ENCODE data around the gene LAMA1.

Gene LAMA1

DNA sequence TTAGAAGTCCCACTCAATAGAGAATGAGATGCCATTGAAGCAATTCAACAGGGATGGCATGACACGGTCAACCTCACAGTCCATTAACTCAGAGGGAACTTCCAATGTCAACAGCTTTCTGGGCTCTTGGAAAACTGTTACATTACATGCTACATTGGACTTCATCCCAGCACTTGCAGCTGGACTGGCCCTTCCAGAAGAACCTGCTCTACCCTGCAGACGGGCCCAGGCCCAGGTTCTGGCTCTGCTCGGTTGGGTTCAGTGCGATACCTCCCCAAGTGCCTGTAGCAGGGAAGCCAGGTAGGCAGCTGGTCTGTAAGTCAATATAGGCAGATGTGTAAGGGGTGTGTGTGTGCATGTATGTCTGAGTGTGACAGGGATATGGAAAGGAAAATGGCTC, 12.9 kb downstream of the LAMA1 start:
- DNase-seq, result no peak

DNA sequence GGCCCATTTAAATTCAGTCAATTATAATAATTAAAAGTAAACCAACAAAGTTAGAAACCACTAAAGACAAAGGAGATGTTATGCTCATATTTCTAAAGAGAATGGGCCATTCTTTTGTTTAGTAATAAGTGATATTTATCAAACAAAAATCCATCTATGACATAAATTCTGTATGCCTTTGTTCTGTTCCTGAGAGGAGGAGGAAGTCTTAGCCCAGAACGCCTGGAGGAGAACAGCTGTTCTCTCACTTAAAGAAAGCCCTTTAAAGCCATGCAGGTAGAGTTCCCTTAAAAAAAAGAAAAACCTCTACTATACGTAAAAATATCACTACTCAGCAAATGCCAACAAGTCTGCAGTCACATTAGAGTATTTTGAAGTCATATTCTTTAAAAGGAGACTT, 15.5 kb downstream of the LAMA1 start:
- DNase-seq, result no peak

- no peak for DNase-seq
These were observed 20.8 kb downstream of the LAMA1 start for GRCh38 chr18:7096838-7097237.

GRCh38 chr18:7094427-7094826, 23.2 kb downstream of the LAMA1 start:
- DNase-seq, result no peak

- DNase-seq, result no peak
These were observed 26.8 kb downstream of the LAMA1 start for GRCh38 chr18:7090771-7091170.

- no peak for DNase-seq
These were observed 28.2 kb downstream of the LAMA1 start for GRCh38 chr18:7089369-7089768.

DNA sequence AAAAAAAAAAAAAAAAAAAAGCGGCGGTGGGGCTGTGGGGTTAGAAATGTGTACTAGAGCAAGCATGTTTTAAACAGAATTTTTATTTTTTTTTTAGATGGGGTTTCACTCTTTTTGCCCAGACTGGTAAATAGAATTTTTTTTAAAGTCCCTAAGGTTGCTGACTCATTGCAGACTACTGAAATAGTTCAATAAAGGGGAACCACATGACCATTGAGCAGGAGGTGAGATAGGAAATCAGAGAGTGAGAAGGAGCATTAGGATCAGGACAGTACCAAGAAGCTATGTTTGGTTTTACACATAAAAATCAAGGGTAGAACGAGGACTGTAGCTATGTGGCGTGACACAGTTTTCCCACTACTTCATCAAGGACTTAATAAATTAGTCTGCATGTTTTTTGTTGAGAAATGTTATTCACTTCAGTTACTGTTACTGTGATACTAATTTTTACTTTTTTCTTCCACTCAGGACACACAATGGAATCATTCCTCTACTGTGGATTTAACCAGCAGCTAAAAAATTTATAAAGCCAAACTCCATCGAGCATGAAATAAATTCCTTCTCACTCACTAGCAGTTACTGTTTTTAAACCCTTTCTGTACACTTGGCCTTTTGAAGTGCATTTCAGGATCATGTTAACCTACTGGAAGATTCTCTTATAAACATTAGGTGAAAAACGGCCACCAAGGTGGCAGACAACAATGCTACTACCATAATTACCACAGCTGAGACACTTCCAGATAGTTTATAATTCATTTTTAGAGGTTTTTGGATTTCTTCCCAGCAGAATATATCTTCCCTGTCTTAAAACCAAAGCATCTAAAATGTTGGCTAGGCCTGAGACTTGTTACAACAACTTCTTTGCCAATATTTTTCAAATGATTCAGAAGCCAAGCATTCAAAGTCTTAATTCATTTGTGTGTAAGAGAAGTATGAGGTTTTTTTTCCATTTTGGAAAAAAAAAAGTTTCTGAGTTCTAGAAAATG, 33.2 kb downstream of the LAMA1 start:
- DNase-seq, result no peak

GRCh38 chr18:7082671-7083070, 34.9 kb downstream of the LAMA1 start:
- DNase-seq, result no peak

GRCh38 chr18:7079231-7079630, 38.4 kb downstream of the LAMA1 start:
- no peak for DNase-seq

DNA sequence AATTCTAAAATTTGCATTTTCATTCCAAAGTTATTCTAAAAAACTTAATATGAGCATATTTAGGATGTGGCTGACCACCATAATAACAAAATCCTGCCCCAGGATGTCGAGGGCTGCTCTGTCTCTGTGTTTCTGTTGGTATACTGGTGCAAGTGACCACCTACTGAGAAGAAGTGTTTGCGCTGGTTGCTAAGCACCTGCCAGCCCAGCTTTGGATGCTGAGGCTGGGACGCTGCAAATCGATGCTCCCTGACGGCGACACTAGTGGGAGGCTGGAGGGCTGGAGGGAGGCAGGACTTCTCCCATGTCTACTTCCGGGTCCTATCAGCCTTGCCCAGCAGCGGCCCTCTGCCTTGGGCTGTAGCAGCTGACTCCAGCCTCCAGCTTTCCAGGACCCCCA, 45.0 kb downstream of the LAMA1 start:
- DNase-seq, result no peak

GRCh38 chr18:7071600-7071999, 46.0 kb downstream of the LAMA1 start:
- DNase-seq, result no peak

- DNase-seq, result no peak
These were observed 47.1 kb downstream of the LAMA1 start for GRCh38 chr18:7070466-7070865.

DNA sequence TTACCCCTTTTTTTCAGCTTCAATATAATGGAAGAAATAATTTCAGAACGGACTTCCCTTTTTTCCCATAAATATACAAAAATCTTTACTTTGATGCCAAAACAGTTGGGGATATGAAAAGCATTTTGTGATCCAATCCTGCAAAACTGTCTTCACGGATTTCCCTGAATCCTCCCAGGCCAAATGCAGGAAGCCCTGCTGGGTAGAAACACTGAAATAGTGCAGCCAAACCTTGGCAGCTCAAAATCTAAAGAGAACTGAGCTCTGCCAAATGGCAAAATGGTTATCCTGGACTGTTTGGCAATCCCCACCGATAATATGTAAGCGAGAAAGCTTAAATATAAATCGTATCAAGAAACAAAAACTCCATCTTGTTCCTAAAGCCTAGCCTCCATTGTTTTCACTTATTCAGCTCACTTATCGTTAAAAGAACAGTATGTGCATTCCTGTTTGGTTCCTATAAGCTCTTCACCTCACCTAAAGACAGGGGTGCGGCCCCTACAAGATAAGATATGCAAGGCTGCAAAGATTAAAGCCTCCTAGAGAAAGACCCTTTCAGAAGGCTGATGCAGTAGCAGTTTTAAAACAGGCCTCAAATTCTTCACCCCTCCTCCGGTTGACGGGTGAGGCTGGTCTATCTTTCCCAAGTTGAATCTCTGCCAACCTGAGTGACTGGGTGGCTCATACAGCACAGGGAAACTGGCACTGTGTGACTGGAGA, 48.6 kb downstream of the LAMA1 start:
- DNase-seq, result no peak

- no peak for DNase-seq
These were observed 50.5 kb downstream of the LAMA1 start for GRCh38 chr18:7066965-7067555.

DNA sequence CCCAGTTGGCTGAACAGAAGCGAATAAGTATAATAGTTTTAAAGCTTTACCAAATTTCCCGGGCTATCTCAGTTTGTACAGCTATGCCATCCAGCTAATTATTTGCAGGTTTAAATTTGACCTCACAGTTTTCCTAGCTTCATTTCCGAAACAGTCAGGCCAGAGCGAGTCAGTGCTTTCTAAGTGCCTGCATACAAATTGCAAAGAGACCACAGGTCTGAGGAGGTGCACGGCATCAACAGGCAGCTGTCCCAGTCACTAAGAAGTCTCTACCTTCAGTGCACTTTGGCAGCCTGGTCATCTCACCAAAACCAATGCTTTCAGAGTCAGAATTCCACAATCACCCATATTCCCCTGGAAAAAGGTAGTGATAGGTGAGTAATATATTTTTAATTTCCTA, 51.9 kb downstream of the LAMA1 start:
- DNase-seq, result no peak

DNA sequence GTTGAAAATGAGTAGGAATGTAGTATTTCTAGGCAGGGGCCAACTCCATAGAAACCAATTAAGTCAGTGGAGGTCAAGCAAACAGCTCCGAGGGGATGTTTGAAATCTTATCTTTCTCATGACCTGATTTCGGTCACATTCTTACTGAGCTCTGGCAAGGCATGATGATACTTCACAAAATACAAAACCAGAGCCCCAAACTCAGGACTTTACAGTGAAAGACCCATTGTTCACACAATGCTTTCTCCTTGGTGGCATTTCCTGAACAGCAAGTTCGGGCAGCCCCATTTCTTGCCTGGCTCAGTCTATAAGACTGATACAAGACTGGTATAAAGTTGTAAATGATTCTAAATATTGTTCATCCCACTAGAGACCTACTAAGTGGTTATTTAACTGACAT, 53.3 kb downstream of the LAMA1 start:
- DNase-seq, result no peak

- DNase-seq, result no peak
These were observed 54.8 kb downstream of the LAMA1 start for GRCh38 chr18:7062811-7063210.

- no peak for DNase-seq
These were observed 55.4 kb downstream of the LAMA1 start for GRCh38 chr18:7062236-7062635.

DNA sequence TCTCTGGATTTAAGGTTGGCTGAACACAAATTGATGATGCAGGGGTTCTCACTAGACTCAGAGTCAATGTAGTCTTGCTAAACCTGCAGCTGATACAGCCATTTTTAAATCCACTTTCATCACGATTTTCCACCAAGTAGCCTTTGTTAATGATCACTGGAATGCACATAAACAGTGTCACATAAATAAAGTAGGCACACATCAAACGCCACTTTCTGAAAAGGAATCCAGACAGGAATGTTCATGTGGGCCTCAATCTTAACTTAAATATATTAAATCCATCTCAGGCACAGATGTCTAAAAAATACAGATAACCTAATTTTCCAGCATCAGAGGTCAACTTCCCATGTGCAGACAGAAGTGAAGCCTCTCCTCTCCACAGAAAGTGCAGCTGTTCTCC, 58.3 kb downstream of the LAMA1 start:
- no peak for DNase-seq

DNA sequence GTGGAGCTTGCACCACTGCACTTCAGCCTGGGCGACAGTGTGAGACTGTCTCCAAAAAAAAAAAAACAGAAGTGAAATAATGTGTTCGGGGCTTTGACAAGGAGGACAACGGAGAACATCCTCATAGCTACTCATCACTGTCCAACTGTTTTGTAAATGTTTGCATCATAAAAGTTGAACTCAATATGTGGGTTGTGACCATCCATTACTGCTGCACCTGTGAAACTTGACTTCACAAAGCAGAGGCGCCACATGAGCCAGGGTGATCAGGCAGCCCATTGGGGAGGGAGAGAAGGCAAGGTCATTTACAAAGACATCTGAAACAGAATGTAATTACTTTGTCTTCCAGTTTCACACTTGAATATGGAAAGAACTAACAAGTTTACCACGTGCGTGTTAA, 61.6 kb downstream of the LAMA1 start:
- no peak for DNase-seq

DNA sequence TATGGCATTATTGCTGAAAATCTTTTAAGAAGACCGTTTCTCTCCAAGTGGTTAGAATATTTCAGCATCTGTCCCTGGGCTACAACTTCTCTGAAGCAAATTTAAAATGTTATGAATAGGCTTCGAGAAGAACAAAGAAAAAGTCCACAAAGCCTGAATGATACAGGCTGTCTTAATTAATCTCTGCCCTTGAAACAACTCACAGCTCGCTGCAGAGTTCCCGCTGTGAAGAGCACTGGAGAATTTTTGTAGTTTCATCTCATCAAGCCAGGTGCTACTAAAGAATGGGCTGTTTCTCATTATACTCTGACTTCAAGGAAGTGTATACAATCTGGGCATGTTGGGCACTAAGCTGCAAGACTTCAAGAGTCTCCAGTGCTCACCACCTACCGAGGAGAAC, 67.6 kb downstream of the LAMA1 start:
- no peak for DNase-seq

- no peak for DNase-seq
These were observed 69.5 kb downstream of the LAMA1 start for GRCh38 chr18:7048081-7048480.

- no peak for DNase-seq
These were observed 70.3 kb downstream of the LAMA1 start for GRCh38 chr18:7047336-7047735.

DNA sequence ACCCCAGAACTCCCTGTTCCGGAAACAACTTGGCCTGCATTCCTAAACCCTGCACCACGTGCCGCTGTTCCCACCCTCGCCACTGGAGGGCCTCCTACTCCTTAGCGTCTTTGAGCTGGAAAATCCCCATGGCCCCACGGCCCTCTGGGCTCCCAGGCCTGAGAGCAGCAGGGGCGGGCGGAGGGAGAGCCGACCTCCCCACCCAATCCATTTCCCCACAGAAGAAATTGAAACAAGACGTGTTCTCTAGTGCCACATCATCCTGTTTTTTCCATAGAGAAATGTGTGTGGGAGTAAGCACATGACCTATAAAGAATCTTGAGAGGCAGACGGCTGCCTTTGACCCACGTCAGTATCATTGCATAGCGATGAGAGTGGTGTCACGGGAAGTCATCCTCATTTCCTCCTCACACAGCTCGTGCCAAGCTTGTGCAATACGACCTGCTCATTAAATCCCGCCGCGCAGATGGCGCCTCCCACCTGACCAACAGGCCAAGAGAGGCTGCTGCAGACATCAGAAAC, 79.2 kb downstream of the LAMA1 start:
- DNase-seq, result peak; percentile 74
